Gastroesophageal sphincter (tissue), 4 donors: ENCODE measurements around the gene ABCA6. TPM values are rescaled to one million over a fixed set of nuclear protein-coding genes. Genes with fewer than 3 reads are reported as not detected.

Experiments
- ATAC-seq: fragments of 150-250 bp; one replicate; pipeline ENCODE4 v1.9.1; 2016; ENCODE audit warnings: mild to moderate bottlenecking, moderate library complexity
- H3K27ac ChIP-seq, 4 donors: fragments of 200-600 bp; sonication (generic) in 3 of 4; 1 replicate in 3 of 4; 2 replicates in 1 of 4; pipeline ENCODE4 v1.5.1; 2016 to 2019
- H3K27me3 ChIP-seq: fragments of 200-600 bp; sonication (generic); one replicate; pipeline ENCODE4 v1.5.1; 2019
- H3K36me3 ChIP-seq, 2 donors: fragments of 200-600 bp; sonication (generic); one replicate each; pipeline ENCODE4 v1.5.1; 2019; ENCODE audit warnings: control low read depth in 1 of 2
- H3K4me1 ChIP-seq, 3 donors: fragments of 200-600 bp; sonication (generic); 1 replicate in 2 of 3; 2 replicates in 1 of 3; pipeline ENCODE4 v1.5.1; 2016 to 2019; ENCODE audit warnings: control low read depth in 2 of 3
- H3K4me3 ChIP-seq, 2 donors: fragments of 200-600 bp; sonication (generic); one replicate each; pipeline ENCODE4 v1.5.1; 2019; ENCODE audit warnings: mild to moderate bottlenecking in 1 of 2, moderate library complexity in 1 of 2
- H3K9me3 ChIP-seq, 3 donors: fragments of 200-600 bp; sonication (generic); one replicate each; pipeline ENCODE4 v1.5.1; 2017 to 2019; ENCODE audit warnings: control low read depth in 2 of 3
- CTCF ChIP-seq, 4 experiments: fragments of 200-600 bp in 2 of 4; fragments of 450-650 bp in 2 of 4; sonication (generic) in 1 of 4; IDR thresholded peaks; one replicate each; pipeline ENCODE4 v1.5.1; 2017 to 2019; ENCODE audit warnings: antibody characterized with exemption in 4 of 4, mild to moderate bottlenecking in 2 of 4, moderate library complexity in 2 of 4
- EP300 ChIP-seq: sonication (generic); formaldehyde crosslinking; IDR thresholded peaks from one replicate; pipeline ENCODE4 v1.6.1; 2017; ENCODE audit warnings: antibody characterized with exemption, mild to moderate bottlenecking
- POLR2A ChIP-seq, 2 donors: fragments of 450-650 bp; IDR thresholded peaks; one replicate each; pipeline ENCODE4 v1.6.1; 2017; ENCODE audit warnings: antibody characterized with exemption in 2 of 2, mild to moderate bottlenecking in 2 of 2, moderate library complexity in 1 of 2
- POLR2AphosphoS5 ChIP-seq: sonication (generic); formaldehyde crosslinking; IDR thresholded peaks from one replicate; pipeline ENCODE4 v1.6.1; 2017; ENCODE audit warnings: antibody characterized with exemption
- WGBS, 2 donors: methylation state at CpG; one replicate each; pipeline ENCODE4 v1.1.5; 2018; ENCODE audit warnings: low coverage in 1 of 2; 5-methylcytosine and 5-hydroxymethylcytosine counted together
- total RNA-seq, 4 donors: library from RNA; depleted of rRNA; stranded (reverse); fragments of >200 nt; gene quantifications; one replicate each; pipeline ENCODE4 v1.1.0, GENCODE V29; 2016

ABCA6 gene
- total RNA-seq, 4 donors from 2014 or later: 35.8 to 133 (median 71.1) TPM

GRCh38 chr17:69045646-69046045 lies 96.0 kb downstream of the ABCA6 start:
- no peaks in the 10 kb centered on the region for H3K4me1 ChIP-seq
- no peak for TF ChIP-seq POLR2A (IDR thresholded peaks at IDR 0.05)
- no peak for TF ChIP-seq CTCF (IDR thresholded peaks at IDR 0.05)
- no peak for TF ChIP-seq EP300
- no peak for TF ChIP-seq POLR2AphosphoS5
- H3K4me3 ChIP-seq: no peak overlapping the region
- no peak overlapping the region for H3K27ac ChIP-seq
- 86 to 94% methylated on average over 2 of the region's 2 CpGs for WGBS, 2 donors
- no peaks in the 10 kb centered on the region for H3K27me3 ChIP-seq
- ATAC-seq: no peak
- H3K36me3 ChIP-seq: peaks cover 0 to 15% of the 10 kb centered on the region in 2 donors
- no peaks in the 10 kb centered on the region for H3K9me3 ChIP-seq

GRCh38 chr17:69044371-69044770 lies 97.3 kb downstream of the ABCA6 start:
- TF ChIP-seq POLR2AphosphoS5 (no peak), POLR2A (IDR thresholded peaks at IDR 0.05) (no peak), EP300 (no peak), CTCF (IDR thresholded peaks at IDR 0.05) (no peak)
- Histone ChIP-seq H3K27ac (no peak overlapping the region), H3K4me3 (no peak overlapping the region), H3K36me3 (peaks cover 0 to 15% of the 10 kb centered on the region in 2 donors), H3K4me1 (no peaks in the 10 kb centered on the region), H3K9me3 (no peaks in the 10 kb centered on the region), H3K27me3 (no peaks in the 10 kb centered on the region)
- ATAC-seq: no peak
- WGBS, 2 donors: 62 to 86% methylated on average over 2 of the region's 2 CpGs

- peaks cover 0 to 15% of the 10 kb centered on the region in 2 donors for H3K36me3 ChIP-seq
- H3K27ac ChIP-seq: no peak overlapping the region
- H3K9me3 ChIP-seq: no peaks in the 10 kb centered on the region
- H3K4me3 ChIP-seq: no peak overlapping the region
- TF ChIP-seq CTCF (IDR thresholded peaks at IDR 0.05) (no peak), POLR2A (IDR thresholded peaks at IDR 0.05) (no peak), EP300 (no peak), POLR2AphosphoS5 (no peak)
- ATAC-seq: no peak
- 86 to 92% methylated on average over 6 of the region's 6 CpGs for WGBS, 2 donors
- H3K4me1 ChIP-seq: no peaks in the 10 kb centered on the region
- H3K27me3 ChIP-seq: no peaks in the 10 kb centered on the region
These were observed 98.5 kb downstream of the ABCA6 start for GRCh38 chr17:69043098-69043734.

GRCh38 chr17:69042308-69042707 lies 99.4 kb downstream of the ABCA6 start:
- peaks cover 0 to 15% of the 10 kb centered on the region in 2 donors for H3K36me3 ChIP-seq
- TF ChIP-seq EP300: no peak
- no peak for TF ChIP-seq CTCF (IDR thresholded peaks at IDR 0.05)
- TF ChIP-seq POLR2A (IDR thresholded peaks at IDR 0.05): no peak
- TF ChIP-seq POLR2AphosphoS5: no peak
- no peak for ATAC-seq
- 80 to 82% methylated on average over 3 to 5 of the region's 5 CpGs for WGBS, 2 donors
- no peak overlapping the region for H3K4me3 ChIP-seq
- no peaks in the 10 kb centered on the region for H3K27me3 ChIP-seq
- peaks cover 0 to 3% (median 0%) of the 10 kb centered on the region in 3 donors for H3K9me3 ChIP-seq
- no peak overlapping the region for H3K27ac ChIP-seq
- no peaks in the 10 kb centered on the region for H3K4me1 ChIP-seq

GRCh38 chr17:69031839-69032238 lies 109.9 kb downstream of the ABCA6 start:
- no peak for ATAC-seq
- Histone ChIP-seq H3K4me3 (no peak overlapping the region), H3K36me3 (peaks cover 0 to 35% of the 10 kb centered on the region in 2 donors), H3K27ac (no peak overlapping the region), H3K27me3 (no peaks in the 10 kb centered on the region), H3K9me3 (no peaks in the 10 kb centered on the region), H3K4me1 (no peaks in the 10 kb centered on the region)
- WGBS, 2 donors: 87 to 89% methylated on average over 3 of the region's 3 CpGs
- TF ChIP-seq EP300: no peak
- no peak for TF ChIP-seq POLR2AphosphoS5
- TF ChIP-seq POLR2A (IDR thresholded peaks at IDR 0.05): no peak
- no peak for TF ChIP-seq CTCF (IDR thresholded peaks at IDR 0.05)
